ENCODE data around the gene NOTCH2NLA.
"Not testable (repeated sequence)": the region's sequence is repeated elsewhere in the genome, so short reads cannot be mapped to it uniquely, and the experiment has no call there.

Gene NOTCH2NLA

DNA sequence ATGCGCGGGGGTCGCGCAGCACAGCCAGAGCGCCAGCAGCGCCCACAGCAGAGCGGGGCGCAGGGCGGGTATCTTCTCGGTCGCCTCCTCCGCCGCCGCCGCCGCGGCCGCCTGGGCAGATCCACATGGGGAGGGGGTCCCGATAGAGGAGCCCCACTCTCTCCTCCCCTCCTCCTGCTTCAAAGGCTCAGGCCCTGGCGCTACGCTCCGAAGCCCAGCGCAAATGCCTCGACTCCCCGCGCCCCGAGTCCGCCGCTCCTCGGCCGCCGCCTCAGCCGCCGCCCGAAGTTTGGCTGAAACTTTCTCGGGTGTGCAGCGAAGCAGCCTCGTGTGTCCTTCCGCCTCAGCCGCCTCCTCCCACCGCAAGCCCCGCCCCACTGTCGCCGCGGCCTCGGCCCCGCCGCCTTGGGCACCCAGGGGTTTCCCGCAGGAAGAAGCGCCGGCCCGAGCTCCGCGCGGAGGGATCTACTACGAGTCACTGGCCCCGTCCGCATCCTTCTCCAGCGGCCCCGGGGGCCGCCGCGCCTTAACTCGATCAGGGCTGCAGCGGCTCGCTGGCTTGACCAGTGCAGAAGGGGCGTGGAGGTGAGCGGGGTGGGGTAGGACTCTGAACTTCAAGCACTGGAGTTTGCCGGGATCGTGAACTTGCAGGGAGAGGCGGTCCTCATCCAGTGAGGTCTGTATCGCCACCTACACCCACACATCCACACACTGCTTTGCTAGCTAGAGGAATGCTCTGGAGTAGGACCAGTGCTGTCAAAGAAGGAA is at the start of gene NOTCH2NLA:
Gene NOTCH2NLA (minus strand): TSS at position 312 of the 768 bp plus-strand sequence. CDS start 39,684 bp downstream, outside the sequence.
- not testable (repeated sequence) for DNase-seq

DNA sequence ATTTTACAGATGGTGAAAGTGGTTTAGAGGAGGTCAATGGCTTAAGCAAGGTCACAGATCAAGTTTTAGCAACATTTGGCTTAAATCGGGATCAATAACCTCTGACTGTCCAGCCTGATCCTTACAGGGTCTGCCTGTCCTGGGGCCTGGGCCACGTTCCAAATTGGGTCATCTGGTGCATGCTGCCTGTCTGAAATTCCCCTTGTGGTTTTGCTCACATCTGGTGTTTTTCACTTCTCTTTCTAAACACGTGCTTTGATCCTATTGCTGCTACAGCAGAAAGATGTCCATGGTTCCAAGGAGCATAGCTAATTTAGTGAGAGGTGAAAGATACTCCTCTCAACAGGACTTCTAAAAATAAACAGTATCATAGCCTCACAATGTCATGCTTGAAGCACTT is 49.5 kb upstream of the NOTCH2NLA start:
- not testable (repeated sequence) for DNase-seq

DNA sequence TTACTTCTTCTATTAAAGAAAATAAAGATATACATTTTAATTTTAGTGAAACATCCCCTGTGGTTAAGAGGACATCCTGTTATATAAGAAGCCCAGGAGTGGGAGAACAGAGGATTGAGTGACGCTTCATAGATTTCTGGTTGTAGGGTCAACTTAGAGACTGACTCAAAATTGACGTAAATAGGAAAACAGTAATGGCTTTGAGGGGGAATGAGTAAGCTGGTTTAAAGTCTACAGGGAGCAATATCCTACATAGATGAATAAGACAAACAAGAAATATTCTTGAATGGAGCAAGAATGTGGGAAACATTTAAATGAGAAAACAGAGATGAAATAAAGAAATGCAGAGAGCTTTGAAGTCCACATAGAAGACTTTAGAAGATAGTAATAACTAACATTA is 48.3 kb upstream of the NOTCH2NLA start:
- not testable (repeated sequence) for DNase-seq

DNA sequence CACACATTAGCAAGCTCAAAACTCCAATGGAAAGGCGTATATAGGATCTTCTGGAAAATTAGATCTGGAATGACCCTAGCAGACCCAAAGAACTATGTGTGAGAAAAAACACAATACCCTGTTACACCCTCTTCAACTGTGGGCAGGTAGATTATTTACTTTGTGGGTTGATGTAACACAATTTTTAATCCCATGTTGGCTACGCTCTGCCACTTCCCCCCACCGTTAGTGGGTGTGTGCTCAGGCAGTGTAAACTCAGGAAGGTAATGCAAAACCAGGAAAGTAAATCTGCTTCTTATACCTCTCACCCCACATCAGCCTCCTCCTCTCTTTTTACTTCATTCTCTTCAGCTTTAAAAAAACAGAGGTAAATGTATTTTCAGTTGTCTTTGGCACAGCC is 45.3 kb upstream of the NOTCH2NLA start:
- not testable (repeated sequence) for DNase-seq

DNA sequence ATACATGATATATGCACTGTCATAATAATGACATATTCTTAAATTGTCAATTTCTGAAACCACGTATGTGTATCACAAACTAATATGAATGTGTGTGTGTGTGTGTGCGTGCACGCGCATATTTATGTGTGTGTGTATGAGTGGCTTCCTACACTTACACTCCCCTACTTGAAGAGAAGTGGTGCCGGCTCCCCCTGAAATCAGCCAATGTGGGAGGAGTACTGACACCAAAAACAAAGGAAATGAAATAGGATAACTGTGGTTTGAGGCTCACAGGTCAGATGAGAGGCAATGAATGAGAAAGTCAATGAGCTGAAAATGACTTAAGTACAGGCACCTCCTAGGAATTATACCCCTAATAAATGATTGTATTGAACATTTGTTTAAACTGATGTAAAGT is 44.4 kb upstream of the NOTCH2NLA start:
- not testable (repeated sequence) for DNase-seq

DNA sequence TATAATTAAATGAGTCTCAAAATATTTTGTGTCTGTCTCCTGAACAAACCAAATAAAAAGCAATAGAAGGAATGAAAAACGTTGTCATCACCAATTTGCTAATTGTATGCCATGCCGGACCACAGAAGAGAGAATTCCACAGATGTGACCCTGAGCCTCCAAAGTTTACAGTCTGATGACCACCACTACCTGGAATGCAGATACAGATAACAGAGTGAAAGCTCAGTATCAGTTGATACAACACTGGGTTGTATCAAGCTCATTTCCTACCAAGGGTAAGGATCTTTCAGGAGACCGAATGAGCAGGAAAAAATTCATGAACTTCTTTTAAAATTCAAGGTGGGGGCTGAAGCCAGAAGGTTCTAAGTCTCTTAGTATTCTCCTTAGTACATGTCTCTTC is 43.9 kb upstream of the NOTCH2NLA start:
- not testable (repeated sequence) for DNase-seq

DNA sequence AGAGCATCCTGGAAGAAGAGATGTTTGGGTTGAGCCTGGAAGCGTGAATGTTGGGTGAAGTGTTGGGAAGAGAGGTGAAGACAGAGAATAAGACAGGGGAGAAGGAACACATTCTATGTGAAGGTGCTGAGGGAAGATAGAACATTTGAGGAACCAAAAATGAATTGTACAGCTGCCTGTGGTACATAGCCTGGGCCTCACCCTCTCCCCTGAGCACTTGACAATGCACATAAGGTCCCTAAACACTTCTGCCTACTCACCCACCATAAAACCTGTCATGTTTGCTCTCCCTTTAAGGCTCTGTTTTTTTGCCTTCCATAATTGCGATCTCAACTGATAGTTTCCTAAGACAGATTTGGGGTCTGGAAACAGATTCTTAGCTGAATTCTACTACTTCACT is 43.2 kb upstream of the NOTCH2NLA start:
- not testable (repeated sequence) for DNase-seq

DNA sequence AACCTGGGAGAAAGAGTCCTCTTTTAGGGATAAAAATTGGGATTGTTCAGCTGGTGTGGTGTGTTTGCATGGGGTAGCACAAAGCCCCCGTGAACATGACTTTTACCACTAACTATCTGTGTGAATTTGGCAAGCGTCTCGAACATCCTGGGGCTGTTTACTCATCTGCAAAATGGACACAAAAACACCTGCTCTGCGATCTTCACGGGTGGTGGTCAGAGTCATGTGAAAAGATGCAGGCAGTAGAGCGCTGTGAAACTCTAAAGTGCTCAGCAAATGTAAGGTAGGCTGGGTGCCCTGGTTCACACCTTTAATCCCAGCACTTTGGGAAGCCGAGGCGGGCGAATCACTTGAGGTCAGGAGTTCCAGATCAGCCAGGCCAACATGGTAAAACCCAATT is 41.3 kb upstream of the NOTCH2NLA start:
- not testable (repeated sequence) for DNase-seq

DNA sequence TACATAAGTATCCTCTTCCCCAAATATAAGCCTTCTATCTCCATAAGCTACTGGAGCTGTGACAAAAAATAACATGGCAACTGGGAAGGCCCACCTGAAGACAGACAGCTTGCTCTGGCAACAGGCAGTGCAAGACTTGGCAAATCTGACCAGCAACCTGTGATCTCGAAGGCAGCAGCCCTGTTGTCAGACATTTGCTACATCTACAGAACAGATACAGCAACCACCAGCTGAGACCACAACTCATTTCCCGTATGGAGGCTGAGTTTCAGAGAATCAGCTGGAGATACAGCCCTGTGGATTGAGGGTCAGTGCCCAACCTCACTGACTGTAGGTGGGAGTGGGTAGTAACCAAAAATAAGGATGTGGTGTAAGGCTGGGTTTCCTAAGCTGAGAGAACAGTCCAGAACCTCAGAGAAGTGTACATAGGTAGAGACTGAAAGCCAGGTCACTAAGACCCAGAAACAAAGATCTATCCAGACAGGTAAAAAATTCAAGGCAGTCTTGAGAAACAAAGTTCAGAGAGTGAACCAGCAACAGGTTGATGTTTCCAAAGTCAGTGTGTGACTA is 37.4 kb upstream of the NOTCH2NLA start:
- DNase-seq, result not testable (repeated sequence)

DNA sequence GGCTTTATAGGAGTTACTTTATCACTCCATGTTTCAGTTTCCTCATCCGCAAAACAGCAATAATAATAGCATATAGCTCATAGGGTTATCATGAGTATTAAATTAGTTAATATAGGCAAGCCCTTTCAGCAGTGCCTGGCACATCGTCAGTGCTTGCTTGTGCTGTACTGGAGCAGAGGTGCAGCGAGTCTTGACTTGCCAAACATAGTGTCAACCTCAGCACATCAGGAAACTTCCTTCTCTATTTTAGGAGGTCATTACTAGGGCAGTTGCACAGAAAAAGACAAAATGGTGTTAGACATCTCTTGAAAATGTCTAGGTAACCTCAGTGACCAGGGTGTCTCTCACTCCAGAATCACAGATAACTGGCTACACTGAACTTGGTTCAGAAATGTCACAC is 35.9 kb upstream of the NOTCH2NLA start:
- DNase-seq, result not testable (repeated sequence)

DNA sequence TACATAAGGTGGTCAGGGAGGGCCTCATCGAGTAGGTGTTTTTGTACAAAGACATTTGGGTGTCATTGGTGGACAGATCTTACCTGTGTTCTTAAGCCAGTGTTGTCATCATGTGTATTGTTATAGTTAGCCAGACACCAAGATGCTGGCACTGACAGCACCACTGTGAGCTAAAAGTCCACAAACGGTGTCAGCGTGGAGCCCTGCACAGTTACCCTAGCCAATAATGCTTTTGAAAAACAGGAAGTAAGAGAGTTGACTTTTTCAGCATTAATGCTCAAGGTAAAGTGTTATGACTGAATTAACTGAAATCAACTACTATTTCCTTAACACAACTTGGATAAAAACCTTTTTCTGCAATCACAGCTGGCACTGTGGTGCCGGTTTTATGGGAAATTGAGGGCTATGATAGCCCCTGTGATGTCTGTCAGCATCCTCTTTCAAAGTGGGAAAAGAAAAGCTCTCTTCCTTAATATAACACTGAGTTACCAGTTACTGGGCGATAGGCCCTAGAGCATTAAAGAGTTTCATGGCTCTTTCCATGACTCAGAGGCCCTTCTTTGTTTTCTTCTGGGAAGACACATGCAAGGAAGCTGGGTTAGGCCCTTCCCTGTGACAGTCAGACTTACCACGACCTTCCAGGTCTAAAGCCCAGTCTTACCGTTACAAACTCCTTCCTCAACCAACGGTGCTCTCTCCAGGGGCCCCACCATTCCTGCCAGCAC is 31.3 kb upstream of the NOTCH2NLA start:
- not testable (repeated sequence) for DNase-seq

DNA sequence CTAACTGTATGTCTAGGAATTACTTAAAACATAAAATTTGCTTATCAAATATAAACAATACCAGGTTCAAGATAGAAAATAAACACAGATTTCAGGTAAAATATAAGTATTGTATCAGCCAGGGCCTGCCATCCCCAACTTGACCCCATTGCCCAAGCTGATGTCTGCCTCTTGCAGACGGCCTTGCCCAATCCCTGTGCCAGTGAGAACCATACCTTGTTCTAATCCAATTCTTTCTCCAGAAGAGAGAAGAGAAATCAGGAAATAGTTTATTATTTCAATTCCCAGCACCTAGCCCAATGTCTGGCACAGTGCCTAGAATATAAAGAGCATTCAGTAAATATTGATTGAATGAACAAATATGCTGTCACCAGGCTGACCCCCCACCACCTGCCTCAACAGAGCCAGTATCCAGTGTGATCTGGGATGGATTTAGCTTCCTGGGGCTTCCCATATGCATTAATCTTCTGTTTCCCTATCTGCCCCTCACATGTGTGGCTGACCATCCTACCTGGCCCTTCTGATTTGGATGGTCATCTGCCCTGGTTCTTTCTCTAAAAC is 29.3 kb upstream of the NOTCH2NLA start:
- DNase-seq, result not testable (repeated sequence)

DNA sequence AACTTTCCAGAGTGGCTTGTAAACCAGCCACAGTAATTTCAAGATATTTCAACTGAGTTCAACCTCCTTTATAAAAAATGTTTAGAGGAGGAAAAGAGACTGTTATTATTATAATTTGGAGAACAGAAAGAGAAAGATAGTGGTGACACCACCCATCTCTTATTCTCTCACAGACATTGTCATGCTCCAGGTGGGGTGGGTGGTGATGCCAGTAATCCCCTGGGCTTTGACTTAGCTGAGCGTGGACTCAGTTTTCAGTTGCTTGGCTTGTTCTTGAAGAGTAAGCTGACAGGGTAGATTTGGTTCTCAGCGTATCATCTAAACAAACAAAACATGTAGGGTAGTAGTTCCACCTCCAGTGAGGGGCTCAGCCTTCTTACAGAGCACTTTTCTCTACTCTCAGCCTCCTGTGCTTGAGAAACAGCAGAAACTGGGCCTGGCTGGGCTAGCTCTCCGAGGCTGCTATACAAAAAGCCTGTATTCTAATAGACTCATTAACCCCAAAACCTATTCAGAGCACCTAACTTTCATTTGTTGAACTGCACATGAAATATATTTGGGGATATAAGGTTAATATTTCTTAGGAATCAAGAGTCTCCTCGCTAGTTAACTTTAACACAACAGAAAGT is 25.9 kb upstream of the NOTCH2NLA start:
- not testable (repeated sequence) for DNase-seq

DNA sequence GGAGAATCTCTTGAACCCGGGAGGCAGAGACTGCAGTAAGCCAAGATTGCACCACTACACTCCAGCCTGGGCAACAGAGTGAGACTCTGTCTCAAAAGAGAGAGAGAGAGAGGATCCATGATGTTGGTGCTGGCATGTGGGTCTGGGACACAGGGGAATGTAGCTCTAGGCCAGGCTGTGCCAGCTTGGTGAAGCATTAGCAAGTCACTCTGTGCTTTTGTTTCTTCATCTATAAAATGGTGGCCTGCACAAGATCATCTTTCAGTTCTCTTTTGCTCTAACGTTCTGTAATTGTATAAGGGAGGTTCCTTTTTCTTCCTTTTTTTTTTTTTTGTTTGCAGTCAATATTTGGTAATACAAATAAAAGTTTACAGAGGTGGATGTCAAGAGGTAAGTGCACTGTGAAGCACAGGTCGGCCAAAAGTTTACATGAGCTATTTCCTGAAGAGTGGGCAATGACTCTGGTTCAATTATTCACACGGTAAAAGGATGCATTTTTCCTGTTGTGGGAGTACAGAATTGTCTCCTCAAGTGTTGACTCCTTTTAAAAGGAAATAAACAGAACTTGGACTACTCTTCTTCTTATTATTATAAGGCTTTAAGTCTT is 24.5 kb upstream of the NOTCH2NLA start:
- not testable (repeated sequence) for DNase-seq

DNA sequence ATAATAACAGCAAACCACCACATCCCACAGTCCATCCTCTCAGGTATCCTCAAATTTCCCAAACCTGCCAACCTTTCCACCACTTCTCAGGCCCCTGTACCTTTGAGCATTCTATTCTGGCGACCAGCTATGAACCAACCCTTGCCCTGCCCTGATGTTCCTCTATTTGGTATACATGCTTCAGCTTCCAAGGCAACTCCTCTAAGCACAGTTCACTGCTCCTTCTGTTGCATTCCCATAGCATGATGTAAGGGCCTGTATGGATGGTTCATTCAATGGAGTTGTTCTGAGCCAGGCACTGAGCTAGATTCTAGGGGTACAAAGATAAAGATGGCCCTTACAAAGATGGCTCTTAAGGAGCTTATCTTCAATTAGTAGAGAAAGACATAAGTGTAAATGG is 22.7 kb upstream of the NOTCH2NLA start:
- not testable (repeated sequence) for DNase-seq

DNA sequence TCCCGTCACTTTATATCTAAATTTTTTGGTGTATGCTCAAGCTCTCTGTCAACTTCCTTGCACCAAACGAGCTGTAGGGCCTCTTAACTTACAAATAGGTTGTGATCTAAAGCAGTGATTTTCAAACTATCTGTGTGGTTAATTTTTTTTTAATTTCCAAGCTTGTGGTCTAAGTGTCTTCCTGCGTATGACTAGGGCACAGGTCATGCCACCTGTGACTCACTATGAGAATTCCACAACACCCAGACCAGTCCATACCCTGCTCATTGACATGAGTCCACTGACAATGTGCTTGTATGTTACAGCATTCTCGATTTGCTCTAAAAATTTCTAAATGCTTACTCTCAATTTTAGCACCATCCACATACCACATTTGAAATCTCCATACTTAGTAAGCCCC is 19.8 kb upstream of the NOTCH2NLA start:
- DNase-seq, result not testable (repeated sequence)

DNA sequence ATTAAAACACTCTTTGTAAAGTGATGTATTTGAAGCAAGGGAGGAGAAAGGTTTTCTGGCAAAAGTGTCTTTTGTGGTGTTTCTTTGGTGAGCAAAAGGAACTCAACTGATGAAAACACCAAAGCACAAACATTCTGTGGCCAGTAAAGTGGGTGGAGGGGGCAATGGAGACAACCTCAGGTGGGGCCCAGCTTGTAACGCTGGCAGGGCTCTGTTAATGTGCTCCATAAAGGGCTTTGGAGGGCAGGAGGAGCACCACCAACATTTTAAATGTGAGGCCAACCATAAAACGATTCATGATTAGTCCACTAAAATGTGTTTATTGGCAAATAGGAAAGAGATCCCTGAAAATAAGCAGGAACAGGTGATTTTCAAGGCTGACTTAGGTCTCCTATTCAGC is 7.8 kb upstream of the NOTCH2NLA start:
- not testable (repeated sequence) for DNase-seq

DNA sequence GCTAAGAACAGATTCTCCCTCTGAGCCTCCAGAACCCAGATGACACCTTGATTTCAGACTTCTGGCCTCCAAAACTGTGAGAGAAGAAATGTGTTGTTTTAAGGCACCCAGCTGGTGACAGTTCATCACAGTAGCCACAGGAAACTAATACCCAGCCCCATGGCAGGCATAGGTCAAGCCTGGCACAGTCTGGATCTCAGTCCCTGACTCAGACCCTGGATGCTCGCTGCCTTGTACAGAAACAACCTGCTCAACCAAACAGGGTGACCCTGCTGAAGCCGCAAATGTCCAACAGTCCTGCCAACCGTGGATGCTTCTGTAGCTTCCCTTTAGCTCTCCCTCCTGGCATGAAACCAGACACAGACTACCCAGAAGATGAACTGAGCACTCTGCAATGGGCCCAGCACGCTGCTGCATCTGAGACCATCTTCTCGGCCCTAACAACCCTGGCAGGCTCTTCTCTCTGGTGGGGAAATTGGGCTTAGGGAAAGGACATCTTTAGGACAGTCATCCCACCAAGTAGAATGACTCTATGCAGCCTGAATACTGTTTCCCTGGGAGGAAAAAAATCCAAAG is 7.3 kb upstream of the NOTCH2NLA start:
- not testable (repeated sequence) for DNase-seq

DNA sequence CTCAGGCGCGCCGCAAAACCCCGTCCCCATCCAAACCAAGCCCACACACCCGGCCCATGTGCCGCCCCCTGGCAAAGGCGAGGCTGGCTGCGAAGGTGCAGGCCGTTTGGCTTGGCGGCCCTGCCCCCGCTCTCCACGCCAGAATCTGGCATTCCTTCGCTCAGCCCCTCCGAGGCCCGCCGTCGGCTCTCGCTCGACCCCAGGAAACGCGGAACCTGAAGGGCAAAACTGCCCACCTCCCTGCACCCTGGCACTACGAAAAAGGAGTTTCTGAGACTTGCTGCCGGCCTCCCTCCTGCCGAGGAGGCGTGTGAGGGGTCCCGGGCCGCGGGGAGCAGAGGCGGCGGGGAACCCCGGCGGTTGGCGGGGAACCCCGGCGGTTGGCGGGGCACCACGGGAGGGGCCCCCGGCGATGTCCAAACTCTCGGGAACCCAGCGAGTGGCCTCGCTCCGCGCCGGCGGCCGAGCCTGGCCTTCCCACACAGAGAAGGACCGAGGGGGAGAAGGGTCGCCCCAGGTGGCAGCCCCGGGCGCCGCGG is 608 bp downstream of the NOTCH2NLA start:
- not testable (repeated sequence) for DNase-seq

DNA sequence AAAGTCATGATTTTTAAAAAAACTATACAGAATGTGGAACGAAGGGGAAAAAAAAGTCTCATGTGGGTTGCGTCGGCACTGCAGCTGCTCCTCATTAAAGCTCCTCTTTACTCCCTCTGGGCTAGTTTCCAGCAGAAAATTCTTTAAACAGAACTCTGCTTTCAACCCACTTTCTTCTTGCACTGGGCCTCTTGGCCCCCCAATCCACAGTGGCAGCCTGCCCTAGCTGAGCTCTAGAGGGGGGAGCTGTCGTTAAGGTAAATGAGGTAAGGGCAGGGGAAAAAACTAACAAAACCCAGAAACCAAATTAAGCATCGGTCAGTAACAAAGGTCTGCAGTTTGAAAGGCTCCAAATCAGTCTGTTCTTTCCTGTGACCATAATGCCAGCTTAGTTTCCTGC is 54.3 kb downstream of the NOTCH2NLA start:
- DNase-seq, result not testable (repeated sequence)

DNA sequence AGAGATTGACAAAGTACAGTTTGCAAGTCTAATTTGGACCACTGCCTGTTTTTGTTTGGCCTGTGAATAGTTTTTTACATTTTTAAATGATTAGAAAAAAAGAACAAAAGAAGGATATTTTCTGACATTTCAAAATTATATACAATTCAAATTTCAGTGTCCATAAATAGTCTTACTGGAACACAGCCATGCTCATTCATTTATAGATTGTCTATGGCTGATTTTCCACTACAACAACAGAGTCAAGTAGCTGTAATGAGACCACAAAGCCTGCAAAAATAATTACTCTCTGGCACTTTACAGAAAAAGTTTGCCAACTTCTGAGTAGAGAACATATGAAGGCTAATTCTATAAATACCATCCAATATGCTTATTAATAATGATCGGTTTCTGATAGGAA is 61.1 kb downstream of the NOTCH2NLA start:
- DNase-seq, result not testable (repeated sequence)

DNA sequence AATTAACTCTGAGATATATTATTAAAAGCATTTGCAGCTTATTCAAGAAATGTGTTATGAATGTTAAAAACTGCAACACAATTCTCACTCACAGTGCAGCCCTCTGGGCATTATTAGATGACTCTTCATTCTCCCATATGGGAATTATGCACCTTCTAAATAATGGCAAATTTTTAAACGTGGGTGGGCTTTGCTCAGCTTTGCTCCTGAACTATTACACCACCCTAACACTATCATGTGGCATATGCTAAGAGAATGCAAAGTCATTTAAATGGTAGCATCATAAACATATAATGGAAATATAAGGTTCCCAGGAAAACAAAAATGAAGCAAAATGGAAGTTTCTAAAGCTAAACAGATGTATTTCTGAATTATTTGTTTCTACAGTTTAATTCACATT is 61.5 kb downstream of the NOTCH2NLA start:
- DNase-seq, result not testable (repeated sequence)
